MM.1S (cell line): ENCODE results near the gene PNLIPRP1.

ENCODE experiments used
- DNase-seq: peaks from one replicate; pipeline ENCODE4 v3.0.0-alpha.2; 2015
- H2AFZ ChIP-seq: fragments of 300-600 bp; sonication (generic); 2 replicates; pipeline ENCODE4 v1.6.0; 2016; ENCODE audit warnings: antibody characterized with exemption, low read length
- H3F3A ChIP-seq: fragments of 300-600 bp; sonication (generic); 2 replicates; pipeline ENCODE4 v1.6.1; 2016; ENCODE audit warnings: mild to moderate bottlenecking, antibody characterized with exemption, low read length, moderate library complexity, mixed read lengths; ENCODE audit not compliant: insufficient read depth
- H3K27ac ChIP-seq: fragments of 300-600 bp; sonication (generic); 2 replicates; pipeline ENCODE4 v1.5.1; 2016; ENCODE audit warnings: mild to moderate bottlenecking, low read length
- H3K27me3 ChIP-seq: fragments of 300-600 bp; sonication (generic); replicated peaks from 2 replicates; pipeline ENCODE4 v1.6.0; 2016; ENCODE audit warnings: low read length; ENCODE audit not compliant: insufficient read depth
- H3K36me3 ChIP-seq: fragments of 300-600 bp; sonication (generic); replicated peaks from 2 replicates; pipeline ENCODE4 v1.6.1; 2016; ENCODE audit warnings: mild to moderate bottlenecking, low read length, mixed read lengths; ENCODE audit not compliant: insufficient read depth
- H3K4me1 ChIP-seq: fragments of 300-600 bp; sonication (generic); 2 replicates; pipeline ENCODE4 v1.6.1; 2016; ENCODE audit warnings: low read length, mixed read lengths
- H3K4me2 ChIP-seq: fragments of 300-600 bp; sonication (generic); 2 replicates; pipeline ENCODE4 v1.6.0; 2016; ENCODE audit warnings: low read depth, low read length
- H3K4me3 ChIP-seq: fragments of 300-600 bp; sonication (generic); 2 replicates; pipeline ENCODE4 v1.5.1; 2016; ENCODE audit warnings: low read length, mixed read lengths
- H3K79me2 ChIP-seq: fragments of 300-600 bp; sonication (generic); 2 replicates; pipeline ENCODE4 v1.6.1; 2016; ENCODE audit warnings: mixed run types, low read length, mixed read lengths
- H3K9ac ChIP-seq: fragments of 300-600 bp; sonication (generic); 2 replicates; pipeline ENCODE4 v1.6.1; 2016; ENCODE audit warnings: low read length, mixed read lengths
- H3K9me2 ChIP-seq: fragments of 300-600 bp; sonication (generic); replicated peaks from 2 replicates; pipeline ENCODE4 v1.6.1; 2016; ENCODE audit warnings: mild to moderate bottlenecking, low read length, mixed read lengths; ENCODE audit not compliant: insufficient read depth
- H3K9me3 ChIP-seq: fragments of 300-600 bp; sonication (generic); replicated peaks from 2 replicates; pipeline ENCODE4 v1.6.1; 2016; ENCODE audit warnings: mild to moderate bottlenecking, low read length, mixed read lengths; ENCODE audit not compliant: insufficient read depth
- H4K20me1 ChIP-seq: fragments of 300-600 bp; sonication (generic); 2 replicates; pipeline ENCODE4 v1.6.1; 2016; ENCODE audit warnings: mild to moderate bottlenecking, low read length, moderate library complexity, mixed read lengths; ENCODE audit not compliant: insufficient read depth
- EZH2 ChIP-seq: fragments of 300-600 bp; sonication (generic); optimal IDR thresholded peaks from 2 replicates; pipeline ENCODE3; 2017; ENCODE audit warnings: low read depth, mild to moderate bottlenecking, antibody characterized with exemption, low read length, mixed read lengths
- EZH2phosphoT487 ChIP-seq: fragments of 300-600 bp; sonication (generic); IDR thresholded peaks from 2 replicates; pipeline ENCODE4 v1.6.1; 2018; ENCODE audit warnings: antibody characterized with exemption, low read length
- TF ChIP-seq, protein P1 (sequence below): fragments of 300-600 bp; sonication (generic); IDR thresholded peaks from 2 replicates; pipeline ENCODE4 v1.5.1; 2016; ENCODE audit warnings: antibody characterized with exemption, low read length, mixed read lengths

PNLIPRP1 gene

DNA sequence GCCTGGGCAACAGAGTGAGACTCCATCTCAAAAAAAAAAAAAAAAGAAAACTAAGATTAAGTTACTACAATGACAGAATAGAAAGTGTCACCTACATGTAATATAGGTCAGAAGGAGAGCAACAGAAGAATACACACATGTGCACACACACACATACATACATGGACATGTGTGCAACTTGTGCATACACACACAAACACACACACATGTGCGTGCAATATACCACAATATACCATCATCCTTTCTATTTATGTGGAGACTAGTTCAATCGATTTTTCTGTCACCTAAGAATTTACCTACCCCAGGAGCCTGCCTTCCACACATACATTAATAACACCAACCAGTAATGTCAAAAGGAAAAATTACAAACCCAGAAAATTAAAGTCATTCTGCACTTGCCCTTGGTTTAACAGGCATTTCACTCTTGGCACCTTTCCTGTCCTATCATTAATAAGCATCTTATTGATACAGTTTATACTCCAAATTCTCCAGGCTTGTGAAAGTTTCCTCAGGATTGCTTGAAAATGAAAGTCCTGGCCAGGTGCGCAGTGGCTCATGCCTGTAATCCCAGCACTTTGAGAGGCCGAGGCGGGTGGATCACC, 2.5 kb downstream of the PNLIPRP1 start:
- H3F3A ChIP-seq = no peaks in the 10 kb centered on the region
- no peak overlapping the region for H3K4me2 ChIP-seq
- H3K27me3 ChIP-seq = no peaks in the 10 kb centered on the region
- TF ChIP-seq, protein P1, sequence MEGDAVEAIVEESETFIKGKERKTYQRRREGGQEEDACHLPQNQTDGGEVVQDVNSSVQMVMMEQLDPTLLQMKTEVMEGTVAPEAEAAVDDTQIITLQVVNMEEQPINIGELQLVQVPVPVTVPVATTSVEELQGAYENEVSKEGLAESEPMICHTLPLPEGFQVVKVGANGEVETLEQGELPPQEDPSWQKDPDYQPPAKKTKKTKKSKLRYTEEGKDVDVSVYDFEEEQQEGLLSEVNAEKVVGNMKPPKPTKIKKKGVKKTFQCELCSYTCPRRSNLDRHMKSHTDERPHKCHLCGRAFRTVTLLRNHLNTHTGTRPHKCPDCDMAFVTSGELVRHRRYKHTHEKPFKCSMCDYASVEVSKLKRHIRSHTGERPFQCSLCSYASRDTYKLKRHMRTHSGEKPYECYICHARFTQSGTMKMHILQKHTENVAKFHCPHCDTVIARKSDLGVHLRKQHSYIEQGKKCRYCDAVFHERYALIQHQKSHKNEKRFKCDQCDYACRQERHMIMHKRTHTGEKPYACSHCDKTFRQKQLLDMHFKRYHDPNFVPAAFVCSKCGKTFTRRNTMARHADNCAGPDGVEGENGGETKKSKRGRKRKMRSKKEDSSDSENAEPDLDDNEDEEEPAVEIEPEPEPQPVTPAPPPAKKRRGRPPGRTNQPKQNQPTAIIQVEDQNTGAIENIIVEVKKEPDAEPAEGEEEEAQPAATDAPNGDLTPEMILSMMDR = no peak
- TF ChIP-seq EZH2 (no peak), EZH2phosphoT487 (no peak)
- H3K4me3 ChIP-seq = no peak overlapping the region
- no peak overlapping the region for H2AFZ ChIP-seq
- no peak overlapping the region for H3K27ac ChIP-seq
- H3K36me3 ChIP-seq = no peaks in the 10 kb centered on the region
- H3K9me2 ChIP-seq = no peaks in the 10 kb centered on the region
- no peak overlapping the region for H3K9ac ChIP-seq
- H4K20me1 ChIP-seq = no peaks in the 10 kb centered on the region
- no peak for DNase-seq
- H3K79me2 ChIP-seq = no peaks in the 10 kb centered on the region
- no peaks in the 10 kb centered on the region for H3K9me3 ChIP-seq
- H3K4me1 ChIP-seq = no peaks in the 10 kb centered on the region

DNA sequence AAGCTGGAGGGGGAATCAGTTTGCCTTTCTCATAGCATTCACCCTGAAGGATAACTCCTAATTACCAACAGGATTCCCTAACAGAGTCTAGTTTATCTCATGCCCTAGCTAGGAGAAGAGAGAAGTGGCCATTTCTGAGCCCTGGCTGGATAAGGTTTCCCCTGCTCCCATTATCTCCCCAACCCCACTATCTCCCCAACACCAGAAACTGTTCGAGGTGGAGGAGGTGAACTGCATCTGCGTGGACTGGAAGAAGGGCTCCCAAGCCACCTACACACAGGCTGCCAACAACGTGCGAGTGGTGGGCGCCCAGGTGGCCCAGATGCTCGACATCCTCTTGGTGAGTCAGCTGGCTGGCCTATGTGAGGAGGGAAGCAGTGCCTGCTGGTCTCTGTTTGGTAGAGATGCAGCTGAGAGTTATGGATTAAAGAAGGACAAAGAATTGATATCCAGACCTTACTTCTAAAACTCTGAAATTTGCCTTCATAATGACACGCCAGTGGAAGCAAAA, 3.8 kb downstream of the PNLIPRP1 start:
- DNase-seq = no peak
- no peak overlapping the region for H3K4me3 ChIP-seq
- H3K9ac ChIP-seq = no peak overlapping the region
- no peaks in the 10 kb centered on the region for H3F3A ChIP-seq
- no peaks in the 10 kb centered on the region for H3K4me1 ChIP-seq
- no peaks in the 10 kb centered on the region for H3K79me2 ChIP-seq
- H3K36me3 ChIP-seq = no peaks in the 10 kb centered on the region
- TF ChIP-seq EZH2 (no peak), EZH2phosphoT487 (no peak)
- TF ChIP-seq, protein P1 = no peak
- no peaks in the 10 kb centered on the region for H3K9me2 ChIP-seq
- H2AFZ ChIP-seq = no peak overlapping the region
- H3K9me3 ChIP-seq = no peaks in the 10 kb centered on the region
- H3K27ac ChIP-seq = no peak overlapping the region
- H3K4me2 ChIP-seq = no peak overlapping the region
- H3K27me3 ChIP-seq = no peaks in the 10 kb centered on the region
- H4K20me1 ChIP-seq = no peaks in the 10 kb centered on the region

DNA sequence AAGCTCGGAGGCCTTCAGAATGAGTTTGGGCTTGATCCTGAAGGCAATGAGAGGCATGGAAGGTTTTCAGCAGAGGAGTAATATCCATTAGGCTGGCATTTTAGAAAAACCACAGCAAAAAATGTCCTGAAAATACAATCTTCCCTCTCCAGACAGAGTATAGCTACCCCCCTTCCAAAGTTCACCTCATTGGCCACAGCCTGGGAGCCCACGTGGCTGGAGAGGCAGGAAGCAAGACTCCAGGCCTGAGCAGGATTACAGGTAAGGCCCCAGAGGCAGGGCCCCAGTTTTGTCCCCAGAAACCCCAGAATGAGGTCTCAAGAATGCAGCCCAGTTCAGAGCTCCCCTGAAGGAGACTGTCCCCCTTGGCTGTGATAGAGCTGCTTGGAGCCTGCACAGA, 5.3 kb downstream of the PNLIPRP1 start:
- Histone ChIP-seq H3K36me3 (no peaks in the 10 kb centered on the region), H2AFZ (no peak overlapping the region), H3K4me2 (no peak overlapping the region), H3K27ac (no peak overlapping the region), H3K9ac (no peak overlapping the region), H3K9me2 (no peaks in the 10 kb centered on the region), H4K20me1 (no peaks in the 10 kb centered on the region), H3K9me3 (no peaks in the 10 kb centered on the region), H3K79me2 (no peaks in the 10 kb centered on the region), H3K4me1 (no peaks in the 10 kb centered on the region), H3K4me3 (no peak overlapping the region), H3K27me3 (no peaks in the 10 kb centered on the region), H3F3A (no peaks in the 10 kb centered on the region)
- TF ChIP-seq EZH2 (no peak), EZH2phosphoT487 (no peak)
- DNase-seq = no peak

DNA sequence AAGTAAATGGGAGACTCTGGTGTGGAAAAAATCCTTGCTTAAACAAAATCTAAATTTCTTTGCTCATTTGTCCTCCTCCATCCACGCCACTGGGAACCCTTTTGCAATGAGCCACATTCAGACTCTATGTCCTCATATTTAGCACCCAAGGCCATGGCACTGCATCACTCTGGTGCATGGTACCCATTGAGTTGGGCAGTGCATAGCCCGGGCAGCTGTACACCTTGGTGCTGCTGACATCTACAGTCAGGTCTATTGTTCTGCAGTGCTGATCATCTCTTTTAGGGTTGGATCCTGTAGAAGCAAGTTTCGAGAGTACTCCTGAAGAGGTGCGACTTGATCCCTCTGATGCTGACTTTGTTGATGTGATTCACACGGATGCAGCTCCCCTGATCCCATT, 6.8 kb downstream of the PNLIPRP1 start:
- Histone ChIP-seq H3K27me3 (no peaks in the 10 kb centered on the region), H3K9ac (no peak overlapping the region), H3F3A (no peaks in the 10 kb centered on the region), H3K4me2 (no peak overlapping the region), H3K4me3 (no peak overlapping the region), H3K9me2 (no peaks in the 10 kb centered on the region), H3K9me3 (no peaks in the 10 kb centered on the region), H3K4me1 (no peaks in the 10 kb centered on the region), H3K27ac (no peak overlapping the region), H3K79me2 (no peaks in the 10 kb centered on the region), H3K36me3 (no peaks in the 10 kb centered on the region), H2AFZ (no peak overlapping the region), H4K20me1 (no peaks in the 10 kb centered on the region)
- TF ChIP-seq EZH2 = no peak
- TF ChIP-seq EZH2phosphoT487 = no peak
- TF ChIP-seq, protein P1 = no peak
- DNase-seq = no peak
